HG03565 (cell line): ENCODE data around the gene DENND6A.
"Not testable (repeated sequence)": the region's sequence is repeated elsewhere in the genome, so short reads cannot be mapped to it uniquely, and the experiment has no call there.

ENCODE experiments used
- ATAC-seq: cut with Tn5 transposase; IDR thresholded peaks from one replicate; pipeline ENCODE4 v1.9.1; 2021; ENCODE audit warnings: mild to moderate bottlenecking, moderate library complexity; ENCODE audit not compliant: unreplicated experiment

Gene DENND6A

GRCh38 chr3:57637391-57637790, 55.5 kb downstream of the DENND6A start:
- ATAC-seq = no peak

GRCh38 chr3:57634259-57634658, 58.6 kb downstream of the DENND6A start:
- ATAC-seq = not testable (repeated sequence)

GRCh38 chr3:57627976-57628375, 64.9 kb downstream of the DENND6A start:
- ATAC-seq = no peak

- no peak for ATAC-seq
Observed at GRCh38 chr3:57624801-57625200, 68.1 kb downstream of the DENND6A start.

GRCh38 chr3:57622362-57622761, 70.5 kb downstream of the DENND6A start:
- no peak for ATAC-seq

- ATAC-seq = no peak
Observed at GRCh38 chr3:57617739-57618138, 75.1 kb downstream of the DENND6A start.

- ATAC-seq = no peak
Observed at GRCh38 chr3:57616233-57616632, 76.6 kb downstream of the DENND6A start.

- not testable (repeated sequence) for ATAC-seq
Observed at GRCh38 chr3:57611870-57612269, 81.0 kb downstream of the DENND6A start.

- no peak for ATAC-seq
Observed at GRCh38 chr3:57605683-57606082, 87.2 kb downstream of the DENND6A start.

- no peak for ATAC-seq
Observed at GRCh38 chr3:57604971-57605370, 87.9 kb downstream of the DENND6A start.

GRCh38 chr3:57600195-57600594, 92.7 kb downstream of the DENND6A start:
- ATAC-seq = no peak

- ATAC-seq = no peak
Observed at GRCh38 chr3:57598765-57599360, 94.0 kb downstream of the DENND6A start.

GRCh38 chr3:57597127-57597923, 95.6 kb downstream of the DENND6A start, which contains the start of gene ARF4:
Gene ARF4, minus strand, starts transcription at chr3:57597344. Its CDS starts 204 bp downstream, at chr3:57597140.
- peak; percentile 92 for ATAC-seq

- no peak for ATAC-seq
Observed at GRCh38 chr3:57596495-57597126, 96.3 kb downstream of the DENND6A start.

GRCh38 chr3:57594576-57594975, 98.3 kb downstream of the DENND6A start:
- no peak for ATAC-seq

GRCh38 chr3:57594144-57594543, 98.7 kb downstream of the DENND6A start:
- ATAC-seq = no peak

- ATAC-seq = no peak
Observed at GRCh38 chr3:57592306-57592705, 100.6 kb downstream of the DENND6A start.

GRCh38 chr3:57587905-57588304, 105.0 kb downstream of the DENND6A start:
- ATAC-seq = no peak

- ATAC-seq = no peak
Observed at GRCh38 chr3:57586778-57587177, 106.1 kb downstream of the DENND6A start.

GRCh38 chr3:57583544-57583943, 109.3 kb downstream of the DENND6A start:
- no peak for ATAC-seq

- no peak for ATAC-seq
Observed at GRCh38 chr3:57582474-57583168, 110.3 kb downstream of the DENND6A start.
